Activated T-helper 1 cell treated with anti-CD3 and anti-CD28 coated beads, Interleukin-2, amount 50 U/mL, for 16 hours (primary cell): ENCODE results near the gene TERT.
"Not testable (repeated sequence)": the region's sequence is repeated elsewhere in the genome, so short reads cannot be mapped to it uniquely, and the experiment has no call there.

ENCODE experiments used
- DNase-seq, 2 donors: peaks; one replicate each; pipeline ENCODE4 v3.0.0-alpha.2; 2020; ENCODE audit warnings: low read depth in 1 of 2, low spot score in 1 of 2

Gene TERT

DNA sequence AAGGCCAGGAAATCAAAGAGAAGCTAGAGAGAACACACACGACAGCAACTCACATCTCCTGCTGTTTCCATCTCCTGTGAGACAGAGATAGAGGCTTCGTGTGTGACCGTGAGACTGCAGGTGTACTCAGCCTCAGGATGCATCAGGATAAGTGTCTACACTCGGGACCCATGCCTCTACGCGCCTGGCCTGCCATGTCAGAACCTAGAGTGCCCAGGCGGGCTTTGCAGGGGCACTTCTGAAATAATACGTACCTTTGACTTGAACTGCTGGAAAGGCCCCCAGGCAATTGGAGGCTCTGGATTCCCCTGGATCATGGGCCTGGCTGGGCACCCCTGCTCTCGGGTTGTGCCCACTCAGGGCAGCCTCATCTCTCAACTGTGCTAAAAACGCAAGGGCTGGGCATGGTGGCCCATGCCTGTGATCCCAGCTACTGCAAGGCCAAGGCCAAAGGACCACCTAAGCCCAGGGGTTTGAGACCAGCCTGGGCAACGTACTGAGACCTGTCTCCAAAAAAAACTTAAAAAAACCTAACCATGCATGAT is 37.1 kb upstream of the TERT start:
- no peak for DNase-seq

DNA sequence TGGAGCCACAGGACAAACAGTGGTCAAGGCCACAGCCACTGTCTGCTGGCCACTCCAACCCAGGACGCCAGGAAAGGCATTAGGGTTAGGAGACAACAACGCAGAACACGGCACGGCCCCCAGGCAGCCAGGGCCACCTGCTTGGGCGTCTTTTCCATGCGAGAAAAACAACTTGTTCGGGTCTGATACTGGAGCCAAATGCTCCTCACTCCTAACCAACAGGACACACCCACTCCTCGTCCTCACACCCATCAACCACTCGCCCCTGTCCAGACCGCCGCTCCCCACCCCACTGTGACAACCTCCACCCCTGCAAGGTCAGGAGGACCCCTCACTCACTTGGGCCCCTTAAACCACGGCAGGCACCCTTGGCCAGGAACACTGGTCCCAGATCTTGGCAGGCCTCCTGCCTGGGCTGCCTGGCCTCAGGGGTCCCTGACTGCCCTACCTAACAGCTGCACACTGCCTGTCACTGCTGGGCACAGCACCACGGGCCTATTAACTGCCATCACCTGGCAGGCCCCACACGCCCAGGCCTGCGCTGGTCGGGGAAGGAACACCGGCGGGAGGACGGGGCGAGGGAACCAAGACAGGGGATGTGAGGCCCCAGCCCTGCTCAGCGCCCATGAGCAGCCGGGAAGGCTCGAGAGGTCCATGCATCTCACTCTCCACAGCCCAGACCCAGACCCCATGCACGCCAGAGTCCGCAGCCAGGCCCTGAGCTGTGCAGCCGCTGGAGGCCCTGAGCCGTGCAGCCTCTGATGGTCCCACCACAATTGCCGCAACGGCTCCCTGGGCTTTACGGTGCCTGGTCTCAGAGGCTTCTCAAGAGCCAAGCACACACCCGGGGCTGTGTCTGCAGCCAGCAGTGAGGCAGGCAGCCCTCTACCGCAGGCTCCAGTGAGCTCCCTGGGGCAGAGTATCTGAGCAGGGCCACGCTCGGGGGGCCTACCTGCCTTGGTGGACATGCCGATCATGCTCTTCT is 36.3 kb upstream of the TERT start:
- DNase-seq, result no peak

DNA sequence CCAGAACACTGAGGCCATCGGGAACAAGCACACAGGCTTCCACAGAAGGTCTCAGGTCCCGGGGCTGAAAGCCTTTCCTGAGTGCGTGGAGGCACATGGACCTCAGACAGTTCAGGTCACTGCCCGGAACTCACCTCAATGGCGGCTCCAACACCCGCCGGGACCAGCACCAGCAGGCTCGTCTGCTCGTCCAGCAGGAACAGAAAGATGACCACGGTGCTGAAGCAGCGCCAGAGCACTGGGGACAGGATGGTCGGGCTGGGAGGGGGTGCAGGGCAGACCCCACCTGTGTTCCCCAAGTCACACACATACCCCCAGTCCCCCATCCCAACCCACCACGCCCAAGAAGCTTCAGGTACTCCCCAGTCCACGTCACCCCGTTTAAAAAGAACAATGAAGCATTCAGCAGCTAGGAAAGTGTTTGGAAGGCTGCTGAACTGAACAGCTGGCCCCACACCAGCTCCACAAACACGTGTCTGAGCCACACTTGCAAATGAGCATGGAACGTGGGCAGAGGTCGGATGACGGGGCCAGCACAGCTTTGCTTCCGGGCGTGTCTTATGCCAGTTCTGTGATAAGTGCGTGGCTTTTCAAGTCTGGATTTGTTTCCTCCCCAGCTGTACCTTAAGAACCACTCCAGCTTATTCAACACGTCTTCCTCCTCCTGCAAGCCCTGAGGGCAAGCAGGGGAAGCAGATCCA is 35.4 kb upstream of the TERT start:
- no peak for DNase-seq

DNA sequence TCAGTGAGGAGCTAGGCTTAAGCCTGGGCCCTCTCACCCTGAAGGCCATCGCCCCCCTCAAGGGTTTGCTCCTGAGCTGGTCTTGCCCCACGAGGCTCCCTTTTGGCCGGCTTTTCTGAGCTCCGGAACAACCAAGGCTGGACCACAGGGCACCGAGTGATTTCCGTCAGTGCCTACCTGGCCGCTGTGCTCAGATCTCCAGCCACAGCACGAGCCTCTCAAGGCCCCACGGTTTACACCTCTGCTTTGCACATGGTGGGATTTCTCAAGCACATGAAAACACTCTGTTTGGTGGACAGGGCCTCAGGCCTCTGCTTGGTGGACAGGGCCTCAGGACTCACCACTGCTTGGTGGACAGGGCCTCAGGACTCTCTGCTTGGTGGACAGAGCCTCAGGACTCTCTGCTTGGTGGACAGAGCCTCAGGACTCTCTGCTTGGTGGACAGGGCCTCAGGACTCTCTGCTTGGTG is 34.3 kb upstream of the TERT start:
- no peak for DNase-seq

DNA sequence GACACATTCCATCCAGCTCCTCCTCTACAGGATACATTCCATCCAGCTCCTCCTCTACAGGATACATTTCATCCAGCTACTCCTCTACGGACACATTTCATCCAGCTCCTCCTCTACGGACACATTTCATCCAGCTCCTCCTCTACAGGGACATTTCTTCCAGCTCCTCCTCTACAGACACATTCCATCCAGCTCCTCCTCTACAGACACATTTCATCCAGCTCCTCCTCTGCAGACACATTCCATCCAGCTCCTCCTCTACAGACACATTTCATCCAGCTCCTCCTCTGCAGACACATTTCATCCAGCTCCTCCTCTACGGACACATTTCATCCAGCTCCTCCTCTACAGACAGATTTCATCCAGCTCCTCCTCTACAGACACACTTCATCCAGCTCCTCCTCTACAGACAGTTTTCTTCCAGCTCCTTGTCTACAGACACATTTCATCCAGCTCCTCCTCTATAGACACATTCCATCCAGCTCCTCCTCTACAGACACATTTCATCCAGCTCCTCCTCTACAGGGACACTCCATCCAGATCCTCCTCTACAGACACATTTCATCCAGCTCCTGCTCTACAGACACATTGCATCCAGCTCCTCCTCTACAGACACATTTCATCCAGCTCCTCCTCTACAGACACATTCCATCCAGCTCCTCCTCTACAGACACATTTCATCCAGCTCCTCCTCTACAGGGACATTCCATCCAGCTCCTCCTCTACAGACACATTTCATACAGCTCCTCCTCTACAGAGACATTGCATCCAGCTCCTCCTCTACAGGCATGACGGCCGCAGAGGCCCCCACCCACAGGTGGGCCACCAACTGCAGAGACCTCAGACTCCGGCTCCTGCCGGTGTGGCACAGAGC is 33.6 kb upstream of the TERT start:
- not testable (repeated sequence) for DNase-seq

DNA sequence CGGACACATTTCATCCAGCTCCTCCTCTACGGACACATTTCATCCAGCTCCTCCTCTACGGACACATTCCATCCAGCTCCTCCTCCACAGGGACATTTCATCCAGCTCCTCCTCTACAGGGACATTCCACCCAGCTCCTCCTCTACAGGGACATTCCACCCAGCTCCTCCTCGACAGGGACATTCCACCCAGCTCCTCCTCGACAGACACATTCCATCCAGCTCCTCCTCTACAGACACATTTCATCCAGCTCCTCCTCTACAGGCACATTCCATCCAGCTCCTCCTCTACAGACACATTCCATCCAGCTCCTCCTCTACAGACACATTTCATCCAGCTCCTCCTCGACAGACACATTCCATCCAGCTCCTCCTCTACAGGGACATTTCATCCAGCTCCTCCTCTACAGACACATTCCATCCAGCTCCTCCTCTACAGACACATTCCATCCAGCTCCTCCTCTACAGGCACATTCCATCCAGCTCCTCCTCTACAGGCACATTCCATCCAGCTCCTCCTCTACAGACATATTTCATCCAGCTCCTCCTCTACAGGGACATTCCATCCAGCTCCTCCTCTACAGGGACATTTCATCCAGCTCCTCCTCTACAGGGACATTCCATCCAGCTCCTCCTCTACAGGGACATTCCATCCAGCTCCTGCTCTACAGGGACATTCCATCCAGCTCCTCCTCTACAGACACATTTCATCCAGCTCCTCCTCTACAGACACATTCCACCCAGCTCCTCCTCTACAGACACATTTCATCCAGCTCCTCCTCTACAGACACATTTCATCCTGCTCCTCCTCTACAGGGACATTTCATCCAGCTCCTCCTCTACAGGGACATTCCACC is 32.3 kb upstream of the TERT start:
- not testable (repeated sequence) for DNase-seq

DNA sequence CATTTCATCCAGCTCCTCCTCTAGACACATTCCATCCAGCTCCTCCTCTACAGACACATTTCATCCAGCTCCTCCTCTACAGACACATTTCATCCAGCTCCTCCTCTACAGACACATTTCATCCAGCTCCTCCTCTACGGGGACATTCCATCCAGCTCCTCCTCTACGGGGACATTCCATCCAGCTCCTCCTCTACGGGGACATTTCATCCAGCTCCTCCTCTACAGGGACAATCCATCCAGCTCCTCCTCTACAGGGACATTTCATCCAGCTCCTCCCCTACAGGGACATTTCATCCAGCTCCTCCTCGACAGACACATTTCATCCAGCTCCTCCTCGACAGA is 31.6 kb upstream of the TERT start:
- not testable (repeated sequence) for DNase-seq

DNA sequence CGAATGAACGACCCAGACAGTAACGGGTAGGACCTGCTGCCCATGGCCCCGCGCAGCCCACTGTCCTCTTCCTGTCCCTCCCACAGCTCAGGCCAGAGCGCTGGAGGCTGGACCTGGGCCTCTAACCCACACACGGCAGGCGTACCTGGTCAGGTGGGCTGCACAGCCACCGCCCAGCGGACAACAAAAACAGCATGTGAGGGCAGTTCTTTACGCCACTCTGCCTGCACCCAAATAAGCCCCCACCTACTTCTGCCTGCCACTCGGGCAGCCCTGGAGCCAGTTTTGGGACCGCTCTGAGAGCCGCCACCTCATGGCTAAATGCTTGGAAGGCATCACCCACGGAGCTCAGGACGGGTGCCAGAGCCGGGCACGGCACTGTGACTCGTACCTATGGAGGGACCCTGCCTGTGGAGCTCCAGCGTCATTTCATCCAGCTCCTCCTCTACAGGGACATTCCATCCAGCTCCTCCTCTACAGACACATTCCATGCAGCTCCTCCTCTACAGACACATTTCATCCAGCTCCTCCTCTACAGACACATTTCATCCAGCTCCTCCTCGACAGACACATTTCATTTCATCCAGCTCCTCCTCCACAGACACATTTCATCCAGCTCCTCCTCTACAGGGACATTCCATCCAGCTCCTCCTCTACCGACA is 31.1 kb upstream of the TERT start:
- no peak for DNase-seq

DNA sequence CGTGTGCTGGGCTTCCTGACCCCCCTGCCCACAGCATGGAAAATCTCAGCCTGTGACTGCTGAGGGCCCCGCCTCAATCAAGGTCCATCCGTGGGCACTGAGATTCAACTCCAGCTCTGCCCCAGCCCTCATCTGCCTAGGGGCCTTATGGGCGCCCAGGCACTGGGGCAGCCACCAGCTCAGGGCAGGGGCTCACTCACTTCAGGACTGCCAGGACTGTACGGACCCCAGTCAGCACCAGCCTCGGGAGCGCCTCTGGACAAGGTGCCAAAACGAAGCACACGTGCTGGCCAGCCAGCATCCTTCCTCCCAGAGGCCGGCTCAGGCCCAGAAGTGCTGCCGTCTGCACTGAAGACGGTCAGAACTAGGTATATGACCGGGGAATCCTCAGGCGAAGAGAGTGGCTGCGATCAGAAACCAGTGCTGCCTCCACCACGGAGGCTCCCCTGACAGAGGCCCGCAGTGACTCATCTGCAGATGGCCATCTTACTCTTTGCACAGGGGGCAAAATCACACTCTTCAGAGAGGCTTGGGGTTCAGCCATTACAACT is 30.4 kb upstream of the TERT start:
- DNase-seq, result no peak

DNA sequence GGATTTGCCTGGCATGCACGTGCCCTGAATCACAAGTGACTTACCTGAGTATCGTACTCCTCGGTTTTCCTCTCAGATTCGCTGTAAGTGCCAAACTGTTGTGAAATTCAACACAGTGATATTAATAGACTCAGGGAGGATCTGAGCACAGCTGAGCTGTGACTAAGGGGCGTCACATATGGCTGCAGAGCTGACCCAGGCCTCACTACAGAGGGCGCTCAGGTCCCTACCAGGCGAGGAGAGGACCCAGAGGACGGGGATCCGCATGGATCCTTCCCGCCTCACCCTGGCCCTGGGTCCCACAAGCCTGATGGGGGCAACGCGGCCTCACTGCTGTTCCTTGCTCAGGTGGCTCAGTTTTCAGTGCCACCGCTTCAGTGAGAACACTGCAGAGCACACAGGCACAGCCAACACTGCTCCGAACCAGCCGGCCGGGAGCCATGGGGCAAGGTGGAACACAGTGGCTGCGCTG is 29.9 kb upstream of the TERT start:
- DNase-seq, result no peak

DNA sequence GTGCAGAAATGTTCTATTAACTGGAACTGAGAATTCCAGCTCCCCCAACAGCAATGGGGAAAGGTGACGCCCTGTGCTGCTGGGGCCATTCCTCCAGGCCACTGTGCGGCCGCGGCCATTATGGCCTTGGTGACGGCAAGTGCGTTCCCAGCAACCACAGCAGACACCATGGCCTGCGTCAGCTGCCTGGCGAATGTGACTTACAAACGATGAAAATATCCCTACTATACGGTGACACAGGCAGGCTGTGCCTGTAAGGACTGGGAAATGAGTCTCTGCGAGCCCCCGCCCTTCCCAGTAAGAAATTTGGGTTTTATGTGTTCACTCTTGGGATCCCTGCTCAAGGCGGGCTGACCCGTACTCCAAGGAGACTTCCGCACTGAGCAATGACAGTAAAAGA is 29.4 kb upstream of the TERT start:
- DNase-seq, result no peak

DNA sequence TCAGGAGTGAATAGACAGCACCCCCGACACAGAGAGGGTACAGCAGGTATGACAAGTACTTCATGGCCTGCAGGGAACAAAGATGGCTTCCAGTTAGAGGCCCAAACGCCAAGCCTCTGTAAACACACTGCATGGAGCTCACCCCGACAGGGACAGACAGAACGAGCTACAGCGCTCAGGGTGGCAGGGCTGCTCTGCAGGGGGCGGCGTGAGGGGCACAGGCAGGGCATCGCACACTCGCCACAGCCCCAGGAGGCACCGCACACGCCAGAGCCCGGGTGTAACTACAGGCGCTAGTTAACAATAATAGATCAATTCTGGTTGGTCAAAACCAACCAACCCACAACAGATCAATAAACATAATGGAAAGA is 28.9 kb upstream of the TERT start:
- DNase-seq, result no peak

DNA sequence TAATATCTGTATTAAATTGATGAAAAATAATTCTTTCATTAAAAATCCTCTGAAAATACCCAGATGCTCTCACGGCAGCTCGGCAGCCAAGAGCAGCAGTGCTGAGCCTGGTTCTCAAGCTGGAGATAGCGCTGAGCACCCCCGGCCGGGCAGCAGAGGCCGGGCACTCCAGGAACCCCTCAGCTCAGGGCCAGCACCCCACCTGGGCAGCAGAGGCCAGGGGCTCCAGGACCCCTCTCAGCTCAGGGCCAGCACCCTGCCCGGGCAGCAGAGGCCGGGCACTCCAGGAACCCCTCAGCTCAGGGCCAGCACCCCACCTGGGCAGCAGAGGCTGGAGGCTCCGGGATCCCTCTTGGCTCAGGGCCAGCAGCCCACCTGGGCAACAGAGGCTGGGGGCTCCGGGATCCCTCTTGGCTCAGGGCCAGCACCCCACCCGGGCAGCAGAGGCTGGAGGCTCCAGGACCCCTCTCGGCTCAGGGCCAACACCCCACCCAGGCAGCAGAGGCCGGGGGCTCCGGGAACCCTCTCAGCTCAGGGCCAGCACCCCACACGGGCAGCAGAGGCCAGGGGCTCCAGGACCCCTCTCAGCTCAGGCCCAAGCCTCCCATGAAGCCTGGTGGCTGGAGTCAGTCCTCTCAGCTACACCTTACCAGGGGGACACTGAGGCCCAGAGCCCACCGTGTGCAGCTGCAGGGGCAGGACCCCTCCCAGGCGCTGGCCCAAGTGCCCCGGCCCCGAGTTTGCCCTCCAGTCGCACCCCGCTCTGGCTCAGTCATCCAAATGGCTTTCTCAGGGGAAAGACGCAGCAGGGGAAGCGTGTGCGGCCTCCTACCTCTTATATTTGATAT is 28.3 kb upstream of the TERT start:
- no peak for DNase-seq

DNA sequence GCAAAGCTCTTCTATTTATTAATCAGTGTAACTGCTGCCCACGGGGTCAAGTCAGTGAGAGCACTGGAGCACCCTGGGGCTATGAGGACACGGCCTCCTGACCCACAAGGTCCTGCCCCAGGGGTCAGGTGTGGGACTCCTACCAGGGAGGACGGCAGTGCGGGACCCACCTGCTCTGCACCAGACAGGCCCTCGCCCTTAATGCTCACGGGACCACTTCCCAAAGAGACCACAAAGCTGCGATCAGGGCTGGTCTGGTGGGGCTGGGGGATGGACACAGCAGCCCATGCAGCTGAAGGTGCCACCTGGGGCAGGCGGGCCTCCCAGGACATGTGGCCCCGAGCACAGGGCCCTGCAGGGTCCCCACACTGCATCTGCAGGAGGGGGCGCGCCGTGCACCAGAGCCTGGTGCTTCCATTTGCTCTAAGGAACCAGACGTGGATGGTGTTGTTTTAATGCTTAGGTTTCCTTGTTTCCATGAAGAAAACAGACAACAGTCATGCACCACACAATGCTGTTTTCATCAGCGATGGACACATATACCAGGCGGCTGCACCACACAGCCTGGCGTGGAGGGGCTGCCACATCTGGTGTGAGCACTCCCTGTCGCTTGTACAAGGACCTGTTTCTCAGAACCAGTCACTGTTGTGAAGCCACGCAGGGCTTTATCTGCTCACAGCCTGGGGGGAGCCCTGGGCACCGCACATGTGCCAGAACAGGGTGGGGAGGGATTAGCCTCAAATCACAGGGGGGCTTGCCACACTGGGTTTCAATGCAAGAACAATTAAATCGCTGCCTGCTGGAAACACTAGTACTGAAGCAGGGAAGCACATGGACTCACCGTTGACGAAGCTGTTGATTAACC is 27.4 kb upstream of the TERT start:
- DNase-seq, result no peak

DNA sequence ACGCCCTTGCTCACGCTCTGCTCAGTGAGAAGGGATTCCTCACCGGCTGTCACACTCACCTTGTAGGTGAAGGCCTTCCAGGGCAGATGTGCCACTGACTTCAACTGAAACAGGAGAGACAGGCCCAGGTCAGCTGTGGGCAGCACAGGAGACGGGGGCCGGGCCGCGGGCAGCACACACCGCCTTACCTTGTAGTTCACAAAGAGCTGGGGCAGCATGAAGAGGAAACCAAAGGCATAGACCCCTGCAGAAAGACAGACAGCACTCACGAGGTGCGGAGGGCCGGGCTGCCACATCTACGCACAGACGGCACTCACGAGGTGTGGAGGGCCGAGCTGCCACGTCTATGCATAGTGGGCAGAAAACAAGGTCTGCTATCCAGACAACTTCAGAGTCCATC is 26.7 kb upstream of the TERT start:
- no peak for DNase-seq

DNA sequence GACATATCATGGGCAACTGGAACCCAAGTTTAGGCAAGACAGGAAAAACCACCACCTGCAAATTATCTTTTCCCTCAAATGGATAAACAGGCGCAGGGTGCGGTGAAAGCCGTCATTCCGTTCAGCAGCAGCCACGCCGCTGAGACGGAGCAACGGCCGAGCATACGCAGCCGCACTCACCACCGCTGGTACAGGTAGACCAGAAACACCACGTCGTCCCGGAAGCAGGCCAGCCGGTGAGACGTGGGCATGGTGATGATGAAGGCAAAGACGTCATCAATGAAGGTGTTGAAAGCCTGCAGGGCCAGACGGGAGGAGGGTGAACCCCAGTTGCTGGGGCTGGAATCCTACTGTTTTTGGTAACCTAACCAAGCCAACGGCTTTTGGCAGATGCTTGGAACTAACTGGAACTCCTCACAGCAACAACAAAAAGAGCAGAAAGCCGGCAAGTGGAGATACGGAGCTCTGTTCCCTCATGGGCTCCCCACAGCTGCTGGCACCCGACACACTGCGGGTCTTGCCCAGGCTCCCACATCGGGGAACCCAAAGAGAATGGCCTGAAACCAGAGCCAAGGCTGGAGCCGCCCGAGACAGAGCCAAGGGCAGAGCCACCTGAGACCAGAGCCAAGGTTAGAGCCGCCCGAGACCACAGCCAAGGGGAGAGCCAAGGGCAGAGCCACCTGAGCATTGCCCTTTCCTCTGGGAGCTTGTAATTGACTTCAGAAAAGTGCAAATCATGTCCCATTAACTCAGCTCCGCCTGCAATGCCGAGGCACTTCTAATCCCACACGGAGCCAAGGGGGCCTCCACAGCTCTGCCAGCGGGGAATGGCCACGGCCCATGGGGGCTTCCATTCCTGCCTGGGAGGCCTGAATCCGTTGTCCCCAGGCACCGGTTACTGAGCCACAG is 25.8 kb upstream of the TERT start:
- no peak for DNase-seq
